D721Med (cell line): ENCODE measurements around the gene SPATA45.

Experiments used
- DNase-seq: peaks from one replicate; pipeline ENCODE4 v3.0.0; 2011; ENCODE audit warnings: low spot score; ENCODE audit not compliant: insufficient read length
- FAIRE-seq: peaks from 2 replicates; lab custom pipeline; 2011; peaks lifted over from hg19 to GRCh38; lab: Jason Lieb, UNC
- TF ChIP-seq, protein P1 (sequence below): IDR thresholded peaks from 2 replicates; pipeline ENCODE4 v1.5.1; 2012; ENCODE audit warnings: mild to moderate bottlenecking, control low read depth; ENCODE audit not compliant: insufficient read depth; ENCODE audit errors: missing control alignments

The SPATA45 gene

DNA sequence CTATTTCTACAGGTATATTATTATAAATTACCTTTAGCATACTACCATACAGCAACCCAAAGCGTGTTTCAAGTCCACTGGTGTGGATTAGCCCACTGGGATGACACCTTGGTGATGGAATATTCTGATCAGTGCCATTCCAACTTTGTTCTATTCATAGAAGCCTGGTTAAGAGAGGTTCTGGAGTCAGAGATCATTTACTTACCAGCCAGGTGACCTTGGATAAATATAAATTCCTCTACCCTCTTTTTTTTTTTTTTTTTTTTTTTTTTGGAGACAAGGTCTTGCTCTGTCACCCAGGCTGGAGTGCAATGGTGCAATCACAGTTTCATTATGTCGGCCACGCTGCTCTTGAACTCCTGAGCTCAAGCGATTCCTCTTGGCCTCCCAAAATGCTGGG lies at the start of gene SPATA45:
Gene SPATA45, minus strand, starts transcription at position 101 of the 400 bp plus-strand sequence. CDS start 11,500 bp downstream, outside the sequence.
- TF ChIP-seq, protein P1, sequence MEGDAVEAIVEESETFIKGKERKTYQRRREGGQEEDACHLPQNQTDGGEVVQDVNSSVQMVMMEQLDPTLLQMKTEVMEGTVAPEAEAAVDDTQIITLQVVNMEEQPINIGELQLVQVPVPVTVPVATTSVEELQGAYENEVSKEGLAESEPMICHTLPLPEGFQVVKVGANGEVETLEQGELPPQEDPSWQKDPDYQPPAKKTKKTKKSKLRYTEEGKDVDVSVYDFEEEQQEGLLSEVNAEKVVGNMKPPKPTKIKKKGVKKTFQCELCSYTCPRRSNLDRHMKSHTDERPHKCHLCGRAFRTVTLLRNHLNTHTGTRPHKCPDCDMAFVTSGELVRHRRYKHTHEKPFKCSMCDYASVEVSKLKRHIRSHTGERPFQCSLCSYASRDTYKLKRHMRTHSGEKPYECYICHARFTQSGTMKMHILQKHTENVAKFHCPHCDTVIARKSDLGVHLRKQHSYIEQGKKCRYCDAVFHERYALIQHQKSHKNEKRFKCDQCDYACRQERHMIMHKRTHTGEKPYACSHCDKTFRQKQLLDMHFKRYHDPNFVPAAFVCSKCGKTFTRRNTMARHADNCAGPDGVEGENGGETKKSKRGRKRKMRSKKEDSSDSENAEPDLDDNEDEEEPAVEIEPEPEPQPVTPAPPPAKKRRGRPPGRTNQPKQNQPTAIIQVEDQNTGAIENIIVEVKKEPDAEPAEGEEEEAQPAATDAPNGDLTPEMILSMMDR: no peak
- DNase-seq (no peak), FAIRE-seq (no peak)

DNA sequence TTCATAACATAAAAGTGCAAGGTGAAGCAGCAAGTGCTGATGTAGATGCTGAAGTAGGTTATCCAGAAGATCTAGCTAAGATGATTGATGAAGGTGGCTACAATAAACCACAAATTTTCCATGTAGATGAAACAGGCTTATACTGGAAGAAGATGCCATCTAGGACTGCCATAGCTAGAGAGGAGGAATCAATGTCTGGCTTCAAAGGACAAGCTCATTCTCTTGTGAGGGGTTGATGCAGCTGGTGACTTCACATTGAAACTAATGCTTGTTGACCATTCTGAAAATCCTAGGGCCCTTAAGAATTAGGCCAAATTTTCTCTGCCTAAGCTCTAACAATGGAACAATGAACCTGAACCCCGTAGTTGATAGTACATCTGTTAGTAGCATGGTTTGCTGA lies 44.7 kb upstream of the SPATA45 start:
- DNase-seq: no peak
- TF ChIP-seq, protein P1: no peak
- FAIRE-seq: no peak

DNA sequence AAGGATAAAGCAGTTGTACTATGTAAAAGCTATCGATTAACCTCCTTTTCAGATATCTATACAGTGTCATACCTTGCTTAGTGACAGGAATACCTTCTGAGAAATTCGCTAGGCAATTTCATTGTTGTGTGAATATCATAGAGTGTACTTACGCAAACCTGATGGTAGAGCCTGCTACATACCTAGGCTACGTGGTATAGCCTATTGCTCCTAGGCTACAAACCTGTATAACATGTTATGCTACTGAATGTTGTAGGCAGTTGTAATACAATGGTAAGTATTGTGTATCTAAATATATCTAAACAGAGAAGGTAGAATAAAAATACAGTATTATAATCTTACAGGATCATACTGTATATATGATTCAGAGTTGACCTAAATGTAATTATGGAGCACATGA lies 37.1 kb upstream of the SPATA45 start:
- TF ChIP-seq, protein P1: no peak
- no peak for DNase-seq
- FAIRE-seq: peak; percentile 78

DNA sequence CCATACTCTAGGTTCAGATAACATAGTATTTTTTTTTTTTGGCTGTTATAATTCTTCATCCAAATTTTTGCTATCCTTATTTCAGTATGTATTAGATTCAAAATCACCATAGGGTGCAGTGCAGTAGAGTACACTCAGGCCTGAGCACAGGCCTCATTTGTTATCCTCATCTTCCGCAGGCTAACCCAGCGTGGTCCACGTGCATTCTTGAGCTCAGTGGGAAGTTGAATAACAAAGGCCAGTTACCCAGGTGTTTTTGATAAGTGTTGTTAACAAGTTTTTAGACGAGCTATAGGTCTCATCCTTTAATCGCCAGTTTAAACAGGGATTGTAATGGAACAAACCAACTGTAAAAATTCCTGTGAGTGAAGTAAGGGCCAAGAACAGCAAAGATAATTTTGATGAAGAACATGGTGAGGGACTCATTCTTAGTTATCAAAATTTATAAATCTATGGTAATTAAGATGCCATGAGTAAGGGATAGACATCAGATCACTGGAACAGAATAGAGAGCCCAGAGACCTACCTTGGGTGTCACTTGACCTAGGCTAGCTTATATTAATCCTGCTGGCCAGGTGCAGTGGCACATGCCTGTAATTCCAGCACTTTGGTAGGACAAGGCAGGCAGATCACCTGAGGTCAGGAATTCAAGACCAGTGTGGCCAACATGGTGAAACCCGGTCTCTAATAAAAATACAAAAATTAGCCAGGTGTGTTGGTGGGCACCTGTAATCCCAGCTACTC lies 32.7 kb upstream of the SPATA45 start:
- DNase-seq: no peak
- no peak for FAIRE-seq
- TF ChIP-seq, protein P1: no peak

DNA sequence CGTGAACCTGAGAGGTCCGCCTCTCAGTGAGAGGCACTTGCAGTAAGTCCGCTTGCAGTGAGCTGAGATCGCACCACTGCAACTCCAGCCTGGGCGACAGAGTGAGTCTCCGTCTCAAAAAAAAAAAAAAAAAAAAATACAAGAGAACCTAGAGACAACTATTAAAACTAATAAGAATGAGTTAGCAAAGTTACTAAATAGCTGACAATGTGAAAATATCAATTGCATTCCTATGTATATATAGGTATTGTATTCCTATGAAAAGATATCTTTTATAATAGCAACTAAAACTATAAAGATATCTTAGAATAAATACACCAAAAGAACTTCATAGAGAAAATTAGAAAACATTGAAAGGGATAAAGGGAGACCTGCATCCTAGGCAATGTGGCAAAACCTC lies 31.0 kb upstream of the SPATA45 start:
- FAIRE-seq: no peak
- TF ChIP-seq, protein P1: no peak

DNA sequence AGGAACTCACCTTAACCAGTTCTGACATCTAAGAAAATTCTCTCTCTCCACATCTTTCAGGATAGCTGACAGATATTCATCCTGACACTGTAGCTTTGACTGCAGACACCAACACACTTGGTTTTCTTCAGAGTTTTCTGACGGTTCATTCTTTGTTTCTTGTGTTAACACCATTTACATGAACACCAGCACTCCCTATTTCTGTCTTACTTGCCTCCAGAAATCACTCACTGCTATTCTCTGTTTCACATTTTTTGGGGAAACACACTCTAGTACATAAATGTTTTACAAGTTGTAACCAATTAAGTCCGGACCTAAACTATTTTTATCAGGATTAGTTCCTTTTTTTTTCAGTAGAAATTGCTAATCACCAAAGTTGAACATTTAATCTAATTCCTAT lies 26.1 kb upstream of the SPATA45 start:
- FAIRE-seq (no peak), DNase-seq (no peak)
- TF ChIP-seq, protein P1: no peak

More for the DNA sequence above, 31.0 kb upstream of the SPATA45 start:
- DNase-seq: no peak

DNA sequence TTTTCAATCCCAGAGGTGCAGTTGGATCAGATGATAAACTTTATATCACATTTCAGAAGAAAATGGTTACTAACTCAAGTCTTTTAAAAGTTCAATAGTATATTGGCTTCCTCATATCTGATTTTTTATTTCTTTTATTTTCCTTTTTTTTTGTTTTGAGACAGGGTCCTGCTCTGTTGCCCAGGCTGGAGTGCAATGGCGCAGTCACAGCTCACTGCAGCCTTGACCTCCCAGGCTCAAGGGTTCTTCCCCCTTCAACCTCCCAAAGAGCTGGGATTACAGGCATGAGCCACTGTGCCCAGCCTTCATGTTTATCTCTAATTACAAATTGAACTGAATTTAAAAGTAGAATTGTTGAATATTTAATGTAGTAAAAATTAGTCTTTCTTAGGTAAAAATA lies 24.5 kb upstream of the SPATA45 start:
- TF ChIP-seq, protein P1: no peak
- no peak for FAIRE-seq
- DNase-seq: no peak
